Sciatic nerve (tissue), 2 donors: ENCODE measurements around the gene CEP72. TPM values are rescaled to one million over a fixed set of nuclear protein-coding genes. Genes with fewer than 3 reads are reported as not detected.
"Not testable (repeated sequence)": the region's sequence is repeated elsewhere in the genome, so short reads cannot be mapped to it uniquely, and the experiment has no call there.

ENCODE experiments used
- ATAC-seq: fragments of 200-7000 bp; cut with Tn5 transposase; one replicate; pipeline ENCODE4 v1.9.1; 2020; ENCODE audit warnings: mild to moderate bottlenecking, moderate library complexity
- DNase-seq: peaks from one replicate; pipeline ENCODE4 v3.0.0-alpha.2; 2020; ENCODE audit warnings: low spot score
- intact Hi-C: fragments of 100-400 bp; cut with DNase I; formaldehyde crosslinking; loops from one replicate; pipeline ENCODE4 v1.14.2; 2022
- total RNA-seq: library from RNA; stranded (reverse); fragmentation: NEBNext Ultra II Directional; extraction: Animal tissue kit (Norgen Biotek cat#: 25700); gene quantifications from one replicate; pipeline ENCODE4 v1.2.1, GENCODE V29; 2021
- donor health status: DM: no; HTN: no; CAD: no.
- donor health status: DM: no; HTN: no; CAD: no.

CEP72 gene
- total RNA-seq, 1 donor from 2014 or later, result 7.5 TPM

DNA sequence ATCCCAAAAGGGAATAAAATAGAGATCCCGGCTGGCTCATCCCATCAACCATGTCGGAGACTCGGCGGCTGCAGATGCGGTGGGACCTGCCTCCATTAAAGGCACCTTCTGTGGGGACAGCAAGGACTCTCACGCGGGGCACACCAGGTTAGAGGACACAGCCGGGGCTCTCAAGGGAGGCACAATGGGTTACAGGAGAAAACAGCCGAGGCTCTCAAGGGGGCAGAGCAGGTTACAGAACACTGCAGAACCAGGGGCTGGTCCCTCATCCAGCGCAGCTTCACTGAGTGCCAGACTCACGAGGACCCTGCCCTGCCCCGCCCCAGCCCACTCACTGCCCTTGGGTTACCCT, 74.0 kb downstream of the CEP72 start:
- ATAC-seq, intact Hi-C loops: not testable (repeated sequence)

GRCh38 chr5:686936-687335, 74.8 kb downstream of the CEP72 start:
- ATAC-seq, DNase-seq, intact Hi-C loops: not testable (repeated sequence)

More for the DNA sequence above, 74.0 kb downstream of the CEP72 start:
- not testable (repeated sequence) for DNase-seq

GRCh38 chr5:688348-689010, 76.3 kb downstream of the CEP72 start:
- peak; percentile 60 for DNase-seq
- intact Hi-C loops, ATAC-seq: not testable (repeated sequence)

DNA sequence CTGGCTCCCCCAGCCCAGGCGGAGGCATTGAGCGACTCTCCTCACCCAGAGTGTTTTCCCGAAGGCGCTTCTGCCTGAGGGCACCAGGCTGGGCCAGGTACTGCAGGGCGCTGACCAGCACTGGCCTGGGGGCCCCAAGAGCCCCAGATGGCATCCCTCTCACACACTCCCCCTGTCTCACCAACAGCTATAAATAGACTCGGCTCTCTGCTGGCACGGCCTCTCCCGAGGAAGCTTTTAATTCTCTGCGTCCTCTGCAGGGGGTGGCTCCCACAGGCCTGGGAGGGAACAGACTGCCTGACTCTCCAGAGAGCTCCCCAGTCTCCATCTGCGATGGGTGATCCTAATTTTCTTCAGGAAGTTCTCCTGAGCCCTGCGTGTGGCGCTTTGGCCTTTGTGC, 78.2 kb downstream of the CEP72 start:
- DNase-seq, ATAC-seq, intact Hi-C loops: not testable (repeated sequence)

DNA sequence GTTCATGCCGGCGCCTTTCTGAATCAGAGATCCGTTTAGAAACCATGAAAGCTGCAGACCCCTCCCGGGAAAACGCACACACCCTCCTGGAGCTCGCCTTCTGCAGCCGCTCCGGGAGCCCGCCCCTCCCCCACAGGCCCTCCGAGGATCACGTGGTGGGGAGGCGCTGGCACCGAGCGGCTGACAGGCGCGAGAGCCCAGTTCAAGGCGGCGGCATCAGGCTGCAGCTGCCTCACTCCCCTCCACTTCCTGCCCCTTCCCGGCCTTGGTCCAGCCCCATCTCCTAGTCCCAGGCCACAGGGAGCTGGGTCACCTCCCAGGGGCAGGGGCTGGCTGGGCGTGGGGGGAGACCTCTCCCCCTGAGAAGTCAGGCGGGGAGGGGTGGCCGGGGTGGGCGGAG, 78.9 kb downstream of the CEP72 start:
- ATAC-seq, result peak; percentile 84
- DNase-seq, intact Hi-C loops: not testable (repeated sequence)

DNA sequence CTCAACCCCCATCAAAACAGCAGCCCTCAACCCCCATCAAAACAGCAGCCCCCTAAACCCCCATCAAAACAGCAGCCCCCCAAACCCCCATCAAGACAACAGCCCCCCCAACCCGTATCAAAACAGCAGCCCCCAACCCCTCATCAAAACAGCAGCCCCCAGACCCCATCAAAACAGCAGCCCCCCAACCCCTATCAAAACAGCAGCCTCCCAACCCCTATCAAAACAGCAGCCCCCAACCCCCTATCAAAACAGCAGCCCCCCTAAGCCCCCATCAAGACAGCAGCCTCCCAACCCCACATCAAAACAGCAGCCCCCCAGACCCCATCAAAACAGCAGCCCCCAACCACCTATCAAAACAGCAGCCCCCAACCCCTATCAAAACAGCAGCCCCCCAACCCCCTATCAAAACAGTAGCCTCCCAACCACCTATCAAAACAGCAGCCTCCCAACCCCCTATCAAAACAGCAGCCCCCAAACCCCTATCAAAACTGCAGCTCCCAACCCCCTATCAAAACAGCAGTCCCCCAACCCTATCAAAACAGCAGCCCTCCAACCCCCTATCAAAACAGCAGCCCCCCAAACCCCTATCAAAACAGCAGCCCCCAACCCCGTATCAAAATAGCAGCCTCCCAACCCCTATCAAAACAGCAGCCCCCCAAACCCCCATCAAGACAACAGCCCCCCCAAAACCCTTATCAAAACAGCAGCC, 79.8 kb downstream of the CEP72 start:
- intact Hi-C loops, result no loop called here
- DNase-seq, result no peak
- no peak for ATAC-seq

DNA sequence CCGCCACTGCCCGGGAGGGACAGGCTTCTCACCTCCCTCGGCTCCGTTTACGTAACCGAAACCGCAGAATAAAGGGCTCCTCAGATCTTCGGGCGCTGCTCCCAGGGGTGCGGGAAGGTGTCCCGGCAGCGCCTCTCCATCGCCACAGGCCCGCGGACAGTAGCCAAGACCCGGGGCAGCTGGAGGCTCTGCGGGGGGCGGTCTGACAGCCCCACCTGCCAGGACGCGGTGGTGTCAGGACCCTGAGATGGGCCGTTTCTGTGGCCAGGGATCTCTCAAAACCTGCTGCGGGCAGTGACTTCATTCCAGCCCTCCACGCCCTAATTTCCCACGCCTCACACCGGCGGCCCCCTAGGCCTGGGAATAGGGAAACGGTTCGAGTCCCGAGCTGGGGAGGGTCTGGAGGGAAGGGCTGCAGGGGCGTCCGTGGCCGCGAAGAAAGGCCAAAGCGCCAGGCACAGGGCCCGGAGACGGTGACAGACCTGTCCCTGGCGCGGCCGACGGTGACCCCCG, 80.4 kb downstream of the CEP72 start:
- peak; percentile 57 for DNase-seq
- ATAC-seq, intact Hi-C loops: not testable (repeated sequence)

- intact Hi-C loops, result not testable (repeated sequence)
Observed at GRCh38 chr5:693271-694041, 81.3 kb downstream of the CEP72 start, which contains the start of gene TPPP. TPPP (minus strand) TSS chr5:693352; CDS start chr5:678060, 15,292 bp downstream.

GRCh38 chr5:694042-694431, 81.9 kb downstream of the CEP72 start:
- DNase-seq, intact Hi-C loops: not testable (repeated sequence)
- ATAC-seq, result peak; percentile 2

More at GRCh38 chr5:693271-694041, 81.3 kb downstream of the CEP72 start, which contains the start of gene TPPP:
- ATAC-seq (peak; percentile 87), DNase-seq (peak; percentile 91)

DNA sequence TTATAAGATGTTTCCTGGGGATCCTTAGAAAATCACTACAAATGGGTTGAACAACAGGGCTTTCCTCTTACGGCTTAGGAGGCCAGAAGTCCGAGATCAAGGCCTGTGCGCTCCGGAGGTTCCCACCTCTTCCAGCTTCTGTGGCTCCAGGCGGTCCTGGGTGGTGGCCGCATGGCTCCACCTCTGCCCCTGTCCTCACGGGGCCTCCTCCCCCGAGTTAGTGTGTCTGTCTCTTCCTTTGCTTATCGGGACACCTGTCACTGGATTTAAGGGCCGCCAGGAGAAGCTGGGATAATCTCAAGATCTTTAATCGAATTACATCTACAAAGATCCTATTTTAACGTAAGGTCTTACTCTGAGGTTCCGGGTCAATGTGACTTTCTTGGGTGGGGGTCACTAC, 83.3 kb downstream of the CEP72 start:
- DNase-seq, ATAC-seq, intact Hi-C loops: not testable (repeated sequence)

- intact Hi-C loops, ATAC-seq, DNase-seq: not testable (repeated sequence)
Observed at GRCh38 chr5:696191-696590, 84.1 kb downstream of the CEP72 start.

GRCh38 chr5:696753-697702, 84.9 kb downstream of the CEP72 start:
- DNase-seq, intact Hi-C loops, ATAC-seq: not testable (repeated sequence)

Other genes with a start within 250 kb of the CEP72 start
- gene EXOC3, start 169.2 kb upstream of the CEP72 start, total RNA-seq, result 58.4 TPM
- 12.3 TPM for gene SLC9A3, start 87.9 kb upstream of the CEP72 start, total RNA-seq
- 3.4 TPM for gene TPPP, start 81.0 kb downstream of the CEP72 start, total RNA-seq
- 1.9 TPM for gene ZDHHC11B, start 172.4 kb downstream of the CEP72 start, total RNA-seq
- gene ZDHHC11, start 238.6 kb downstream of the CEP72 start, total RNA-seq, result 4.9 TPM